Heart right ventricle (tissue), 16 donors: ENCODE results near the gene ESYT2. TPM values are rescaled to one million over a fixed set of nuclear protein-coding genes. Genes with fewer than 3 reads are reported as not detected.

ENCODE experiments used
- ATAC-seq, 8 donors: fragments of 200-7000 bp; cut with Tn5 transposase; one replicate each; pipeline ENCODE4 v1.9.1; 2020; ENCODE audit warnings: mild to moderate bottlenecking in 8 of 8, moderate library complexity in 8 of 8, moderate number of reproducible peaks in 1 of 8
- DNase-seq, 2 donors: peaks; one replicate each; pipeline ENCODE4 v3.0.0-alpha.2; 2020
- H3K27ac ChIP-seq, 10 donors: fragments of 200-600 bp; sonication (generic) in 2 of 10; one replicate each; pipeline versions ENCODE4 v1.5.0 to v1.8.0; 2020 to 2022; ENCODE audit warnings: mild to moderate bottlenecking in 3 of 10
- H3K27me3 ChIP-seq, 7 donors: fragments of 200-600 bp; one replicate each; pipeline ENCODE4 v1.8.0; 2021 to 2022; ENCODE audit warnings: mild to moderate bottlenecking in 2 of 7
- H3K36me3 ChIP-seq, 9 donors: fragments of 200-600 bp; sonication (generic) in 1 of 9; one replicate each; pipeline versions ENCODE4 v1.5.0 to v1.8.0; 2020 to 2022; ENCODE audit warnings: mild to moderate bottlenecking in 2 of 9
- H3K4me1 ChIP-seq, 9 donors: fragments of 200-600 bp; sonication (generic) in 1 of 9; one replicate each; pipeline versions ENCODE4 v1.5.0 to v1.8.0; 2020 to 2022; ENCODE audit warnings: mild to moderate bottlenecking in 4 of 9
- H3K4me3 ChIP-seq, 10 donors: fragments of 200-600 bp; sonication (generic) in 2 of 10; one replicate each; pipeline versions ENCODE4 v1.5.0 to v1.8.0; 2020 to 2022; ENCODE audit warnings: mild to moderate bottlenecking in 7 of 10, moderate library complexity in 2 of 10
- H3K9me3 ChIP-seq, 11 donors: fragments of 200-600 bp in 10 of 11; sonication (generic) in 2 of 11; one replicate each; pipeline versions ENCODE4 v1.5.0 to v1.8.0; 2013 to 2022; ENCODE audit warnings: mild to moderate bottlenecking in 2 of 11, control low read depth in 1 of 11, moderate library complexity in 1 of 11
- CTCF ChIP-seq, 9 donors: fragments of 200-600 bp; sonication (generic) in 2 of 9; IDR thresholded peaks; one replicate each; pipeline versions ENCODE4 v1.5.0 to v1.8.0; 2021 to 2022; ENCODE audit warnings: antibody characterized with exemption in 9 of 9, mild to moderate bottlenecking in 5 of 9, moderate library complexity in 1 of 9
- WGBS, 2 donors: extraction: QIAGEN DNeasy Blood & Tissue Kit; methylation state at CpG; one replicate each; pipeline ENCODE4 v1.1.7; 2013; ENCODE audit warnings: inconsistent platforms in 1 of 2; 5-methylcytosine and 5-hydroxymethylcytosine counted together
- intact Hi-C, 10 donors: fragments of 100-400 bp; cut with DNase I; formaldehyde crosslinking; loops; one replicate each; pipeline versions ENCODE4 v1.11.1 to v1.14.2; 2022
- polyA plus RNA-seq, 2 donors: library from polyadenylated mRNA; stranded (reverse); fragments of 200-250 nt; gene quantifications; one replicate each; pipeline ENCODE4 v1.2.3, GENCODE V29; 2013
- total RNA-seq, 10 donors: library from RNA; stranded (reverse); fragmentation: NEBNext Ultra II Directional in 3 of 10; extraction: Animal tissue kit (Norgen Biotek cat#: 25700) in 3 of 10; gene quantifications; one replicate each; pipeline versions ENCODE4 v1.2.1 to v1.2.4, GENCODE V29; 2021 to 2023
- donor health status: Arrhythmogenic right ventricular cardiomyopathy.
- donor health status: ischemic (EF 13 %, LVEDD 7.1; RV severe dilation, severe dysfunction).
- donor health status: healthy with polysubstance abuse.
- donor health status: DM: no; HTN: yes; CAD: no.
- donor health status: DM: no; HTN: no; CAD: no.
- donor health status: ischemic (EF 25% LVEDD 6.9; RV normal size, moderate dysfunction).
- donor health status: ischemic (EF 25% LVEDD 5.7; RV mildly dilated, moderate dysfunction).
- donor health status: healthy.
- donor health status: DM: yes; HTN: yes; CAD: no.
- donor health status: Ischemic cardiomyopathy.
- donor health status: ischemic (EF 35%, LVEDD 5.7; RV mildly dilated, moderate dysfunction).
- donor health status: nonischemic (EF 11% LVEDD 7.7; RV severe dilation, severe dysfunction).
- donor health status: DM: yes; HTN: yes; CAD: no.
- donor health status: PGD.
- donor health status: ischemic (EF 29% LVEDD 5.4; RV normal size, mild dysfunction).
- donor health status: nonischemic (EF 23%, LVEDD 6.1; RV moderate dilation, normal function).

The ESYT2 gene
- total and polyA plus RNA-seq, 12 donors, result 18.9 to 79.2 (median 48.7) TPM

- WGBS, 2 donors, result 96 to 99% methylated on average over 9 of the region's 9 CpGs
- H3K36me3 ChIP-seq, result peaks cover 0 to 100% (median 39%) of the 10 kb centered on the region in 9 donors
- H3K27me3 ChIP-seq, result no peaks in the 10 kb centered on the region
- intact Hi-C loops, result no loop called here
- DNase-seq (no peak), ATAC-seq (no peak)
- peaks cover 0 to 9% (median 0%) of the 10 kb centered on the region in 9 donors for H3K4me1 ChIP-seq
- no peak overlapping the region for H3K4me3 ChIP-seq
- no peak overlapping the region for H3K27ac ChIP-seq
- H3K9me3 ChIP-seq, result no peaks in the 10 kb centered on the region
- TF ChIP-seq CTCF (IDR thresholded peaks at IDR 0.05), result no peak
Observed at GRCh38 chr7:158749396-158749795, 79.9 kb downstream of the ESYT2 start.

GRCh38 chr7:158748335-158748734 is 81.0 kb downstream of the ESYT2 start:
- H3K4me3 ChIP-seq, result no peak overlapping the region
- no peaks in the 10 kb centered on the region for H3K27me3 ChIP-seq
- ATAC-seq (no peak), DNase-seq (no peak)
- no peaks in the 10 kb centered on the region for H3K9me3 ChIP-seq
- H3K36me3 ChIP-seq, result peaks cover 0 to 100% (median 36%) of the 10 kb centered on the region in 9 donors
- 81 to 88% methylated on average over 10 of the region's 10 CpGs for WGBS, 2 donors
- intact Hi-C loops, result no loop called here
- peaks cover 0 to 9% (median 0%) of the 10 kb centered on the region in 9 donors for H3K4me1 ChIP-seq
- TF ChIP-seq CTCF (IDR thresholded peaks at IDR 0.05), result no peak
- H3K27ac ChIP-seq, result no peak overlapping the region

- TF ChIP-seq CTCF (IDR thresholded peaks at IDR 0.05), result no peak
- H3K36me3 ChIP-seq, result peaks cover 0 to 100% (median 40%) of the 10 kb centered on the region in 9 donors
- DNase-seq, result no peak
- H3K27ac ChIP-seq, result no peak overlapping the region
- no peaks in the 10 kb centered on the region for H3K27me3 ChIP-seq
- intact Hi-C loops, result no loop called here
- peak in 1 of 8 donors; percentile 66 for ATAC-seq
- no peak overlapping the region for H3K4me3 ChIP-seq
- no peaks in the 10 kb centered on the region for H3K9me3 ChIP-seq
- peaks cover 0 to 9% (median 0%) of the 10 kb centered on the region in 9 donors for H3K4me1 ChIP-seq
- 81 to 82% methylated on average over 10 of the region's 10 CpGs for WGBS, 2 donors
Observed at GRCh38 chr7:158747408-158747807, 81.9 kb downstream of the ESYT2 start.

- 87 to 91% methylated on average over 9 of the region's 9 CpGs for WGBS, 2 donors
- H3K27ac ChIP-seq, result no peak overlapping the region
- ATAC-seq (no peak), DNase-seq (no peak)
- no peaks in the 10 kb centered on the region for H3K27me3 ChIP-seq
- no peaks in the 10 kb centered on the region for H3K9me3 ChIP-seq
- no peak overlapping the region for H3K4me3 ChIP-seq
- no peak for TF ChIP-seq CTCF (IDR thresholded peaks at IDR 0.05)
- H3K4me1 ChIP-seq, result peaks cover 0 to 9% (median 0%) of the 10 kb centered on the region in 9 donors
- intact Hi-C loops, result no loop called here
- H3K36me3 ChIP-seq, result peaks cover 0 to 100% (median 45%) of the 10 kb centered on the region in 9 donors
Observed at GRCh38 chr7:158746957-158747356, 82.4 kb downstream of the ESYT2 start.
